Panc1 (cell line): ENCODE measurements around the gene BCAS3.

Source experiments
- CTCF ChIP-seq: fragments of 450-650 bp; IDR thresholded peaks from 2 replicates; pipeline ENCODE4 v1.5.1; 2017; ENCODE audit warnings: mild to moderate bottlenecking
- POLR2AphosphoS5 ChIP-seq: IDR thresholded peaks from 2 replicates; pipeline ENCODE4 v1.6.1; 2012; ENCODE audit warnings: mild to moderate bottlenecking, low read depth, low read length, moderate library complexity
- SIN3A ChIP-seq: IDR thresholded peaks from 2 replicates; pipeline ENCODE4 v1.6.1; 2012; ENCODE audit warnings: low read depth, mild to moderate bottlenecking, low read length, moderate library complexity, borderline replicate concordance; ENCODE audit not compliant: insufficient read depth
- TF ChIP-seq, protein P1 (sequence below), 2 experiments: IDR thresholded peaks; 2 replicates each; pipeline ENCODE4 v1.6.1; 2011 to 2012; ENCODE audit warnings: low read depth in 2 of 2, control low read depth in 1 of 2, low read length in 1 of 2, mild to moderate bottlenecking in 1 of 2, moderate library complexity in 1 of 2; ENCODE audit not compliant: insufficient read depth in 1 of 2

DNA sequence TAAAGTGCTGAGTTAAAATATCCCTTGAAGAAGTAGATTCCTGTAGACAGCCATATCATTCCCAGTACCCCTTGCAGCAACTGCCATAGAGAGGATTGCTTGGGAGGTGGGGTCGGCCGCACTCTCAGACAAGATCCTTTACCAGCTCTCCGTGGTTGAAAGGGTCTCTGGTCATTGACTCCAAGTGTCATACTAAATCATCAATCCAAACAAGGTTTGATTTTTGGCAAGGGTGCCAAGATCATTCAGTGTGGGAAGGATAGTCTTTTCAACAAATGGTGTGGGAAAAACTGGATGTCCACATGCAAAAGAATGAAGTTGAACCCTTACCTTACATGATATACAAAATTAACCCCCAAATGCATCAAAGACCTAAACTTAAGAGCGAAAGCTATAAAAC lies 743.8 kb downstream of the BCAS3 start:
- TF ChIP-seq CTCF (no peak), POLR2AphosphoS5 (no peak), SIN3A (no peak)
- TF ChIP-seq, protein P1, sequence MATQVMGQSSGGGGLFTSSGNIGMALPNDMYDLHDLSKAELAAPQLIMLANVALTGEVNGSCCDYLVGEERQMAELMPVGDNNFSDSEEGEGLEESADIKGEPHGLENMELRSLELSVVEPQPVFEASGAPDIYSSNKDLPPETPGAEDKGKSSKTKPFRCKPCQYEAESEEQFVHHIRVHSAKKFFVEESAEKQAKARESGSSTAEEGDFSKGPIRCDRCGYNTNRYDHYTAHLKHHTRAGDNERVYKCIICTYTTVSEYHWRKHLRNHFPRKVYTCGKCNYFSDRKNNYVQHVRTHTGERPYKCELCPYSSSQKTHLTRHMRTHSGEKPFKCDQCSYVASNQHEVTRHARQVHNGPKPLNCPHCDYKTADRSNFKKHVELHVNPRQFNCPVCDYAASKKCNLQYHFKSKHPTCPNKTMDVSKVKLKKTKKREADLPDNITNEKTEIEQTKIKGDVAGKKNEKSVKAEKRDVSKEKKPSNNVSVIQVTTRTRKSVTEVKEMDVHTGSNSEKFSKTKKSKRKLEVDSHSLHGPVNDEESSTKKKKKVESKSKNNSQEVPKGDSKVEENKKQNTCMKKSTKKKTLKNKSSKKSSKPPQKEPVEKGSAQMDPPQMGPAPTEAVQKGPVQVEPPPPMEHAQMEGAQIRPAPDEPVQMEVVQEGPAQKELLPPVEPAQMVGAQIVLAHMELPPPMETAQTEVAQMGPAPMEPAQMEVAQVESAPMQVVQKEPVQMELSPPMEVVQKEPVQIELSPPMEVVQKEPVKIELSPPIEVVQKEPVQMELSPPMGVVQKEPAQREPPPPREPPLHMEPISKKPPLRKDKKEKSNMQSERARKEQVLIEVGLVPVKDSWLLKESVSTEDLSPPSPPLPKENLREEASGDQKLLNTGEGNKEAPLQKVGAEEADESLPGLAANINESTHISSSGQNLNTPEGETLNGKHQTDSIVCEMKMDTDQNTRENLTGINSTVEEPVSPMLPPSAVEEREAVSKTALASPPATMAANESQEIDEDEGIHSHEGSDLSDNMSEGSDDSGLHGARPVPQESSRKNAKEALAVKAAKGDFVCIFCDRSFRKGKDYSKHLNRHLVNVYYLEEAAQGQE (IDR thresholded peaks at IDR 0.05; ENCODE audit: insufficient read depth in 1 of 2, low read depth in 2 of 2, low read length in 1 of 2): no peak
